HG03354 (cell line): ENCODE results near the gene ZSCAN5A.
"Not testable (repeated sequence)": the region's sequence is repeated elsewhere in the genome, so short reads cannot be mapped to it uniquely, and the experiment has no call there.

Source experiments
- ATAC-seq: cut with Tn5 transposase; IDR thresholded peaks from one replicate; pipeline ENCODE4 v1.9.1; 2021; ENCODE audit warnings: mild to moderate bottlenecking; ENCODE audit not compliant: unreplicated experiment, poor library complexity, severe bottlenecking

The ZSCAN5A gene

DNA sequence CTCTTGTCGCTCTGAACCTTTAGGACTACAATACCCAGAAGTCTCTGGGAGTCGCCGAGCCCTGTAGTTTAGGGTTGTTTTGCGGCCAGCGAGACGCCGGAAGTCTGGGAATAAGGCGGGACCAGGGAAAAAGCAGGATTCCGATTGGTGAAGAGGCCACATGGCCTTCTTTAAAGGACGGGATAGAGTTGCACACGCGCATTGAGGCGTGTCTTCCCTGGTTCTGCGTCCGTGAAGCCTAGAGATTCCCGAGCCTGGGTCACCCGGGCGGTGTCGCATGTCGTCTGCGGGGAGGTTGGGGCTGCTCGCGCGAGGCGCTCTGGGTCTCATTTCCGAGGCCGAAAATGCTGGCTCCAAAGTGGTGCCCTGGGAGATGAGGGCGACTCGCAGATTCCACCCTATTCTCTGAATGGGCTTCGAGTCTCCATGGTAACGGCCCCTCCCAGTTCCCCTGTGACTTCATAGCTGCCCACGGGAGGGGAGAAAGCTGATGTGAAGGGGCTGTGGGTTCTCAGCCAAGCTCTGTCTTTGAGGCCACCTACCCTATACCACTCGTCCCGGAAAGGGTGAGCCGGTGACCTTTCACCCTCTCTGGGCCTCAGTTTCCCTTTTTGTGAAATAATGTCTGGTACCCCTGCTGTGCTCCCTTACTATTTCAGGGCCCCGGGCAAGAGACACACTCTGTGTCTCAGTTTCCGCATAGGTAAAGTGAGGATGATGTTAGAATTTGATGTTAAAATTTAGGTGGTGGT lies 614 bp upstream of the ZSCAN5A start:
- ATAC-seq, result peak; percentile 80

DNA sequence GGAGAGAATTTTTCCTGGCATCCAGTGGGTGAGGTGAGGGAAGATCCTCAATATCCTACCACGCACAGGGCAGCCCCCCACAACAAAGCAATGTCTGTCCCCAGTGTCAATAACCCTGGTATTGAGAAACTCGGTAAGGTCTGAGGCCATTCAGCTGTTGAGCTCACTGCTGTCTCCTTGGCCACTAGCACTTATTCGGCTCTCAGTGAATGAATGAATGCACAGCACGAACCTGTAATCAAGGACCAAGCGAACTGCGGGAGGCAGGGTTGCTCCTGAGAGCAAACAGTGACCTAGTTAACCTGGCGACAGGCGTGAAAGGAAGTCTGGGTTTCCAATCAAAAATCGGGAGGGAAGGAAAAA lies 640 bp downstream of the ZSCAN5A start:
- peak; percentile 15 for ATAC-seq

DNA sequence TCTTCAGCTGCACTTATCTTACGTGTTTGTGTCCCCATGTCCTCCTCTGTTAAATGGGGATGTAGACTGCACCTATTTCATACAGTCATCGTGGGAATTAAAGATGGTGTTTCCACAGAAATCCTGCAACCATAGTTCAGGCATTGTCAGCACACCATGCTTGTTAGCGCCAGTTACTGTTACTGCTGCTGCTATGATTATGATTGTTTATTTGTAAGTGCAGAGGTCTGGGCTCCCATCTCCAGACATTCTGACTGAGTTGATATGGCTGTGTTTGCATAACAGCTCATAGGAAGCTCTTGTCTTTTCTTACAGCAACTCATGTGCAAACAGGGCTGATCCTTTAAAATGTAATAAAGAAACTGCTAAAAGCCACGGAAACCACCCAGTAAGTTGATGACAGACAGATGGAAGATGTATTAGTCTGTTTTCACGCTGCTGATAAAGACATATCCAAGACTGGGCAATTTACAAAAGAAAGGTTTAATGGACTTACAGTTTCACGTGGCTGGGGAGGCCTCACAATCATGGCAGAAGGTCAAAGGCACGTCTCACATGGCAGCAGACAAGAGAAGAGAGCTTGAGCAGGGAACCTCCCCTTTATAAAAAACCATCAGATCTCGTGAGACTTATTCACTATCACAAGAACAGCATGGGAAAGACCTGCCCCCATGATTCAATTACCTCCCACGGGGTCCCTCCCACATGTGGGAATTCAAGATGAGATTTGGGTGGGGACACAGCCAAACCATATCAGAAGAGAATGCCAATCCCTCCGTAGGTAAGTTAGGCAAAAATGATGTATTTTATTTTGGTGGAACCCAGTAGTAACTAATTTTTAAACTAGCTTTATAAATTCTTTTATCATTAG lies 1.6 kb downstream of the ZSCAN5A start:
- ATAC-seq, result no peak

DNA sequence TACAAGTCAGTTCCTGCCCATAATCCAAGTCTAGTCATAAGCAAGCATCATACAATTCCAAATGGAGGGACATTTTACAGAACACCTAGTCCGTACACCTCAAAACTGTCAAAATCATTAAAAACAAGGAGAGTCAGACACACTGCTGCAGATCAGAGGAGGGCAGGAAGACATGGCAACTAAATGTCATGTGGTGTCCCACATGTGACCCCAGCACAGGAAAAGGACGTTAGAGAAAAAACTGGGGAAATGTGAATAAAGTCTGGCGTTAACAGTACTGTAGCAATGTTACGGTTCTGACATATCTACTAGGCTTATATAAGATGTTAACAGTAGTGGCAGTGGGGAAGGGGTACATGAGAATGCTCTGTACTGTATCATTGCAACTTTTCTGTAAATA lies 2.3 kb downstream of the ZSCAN5A start:
- no peak for ATAC-seq

DNA sequence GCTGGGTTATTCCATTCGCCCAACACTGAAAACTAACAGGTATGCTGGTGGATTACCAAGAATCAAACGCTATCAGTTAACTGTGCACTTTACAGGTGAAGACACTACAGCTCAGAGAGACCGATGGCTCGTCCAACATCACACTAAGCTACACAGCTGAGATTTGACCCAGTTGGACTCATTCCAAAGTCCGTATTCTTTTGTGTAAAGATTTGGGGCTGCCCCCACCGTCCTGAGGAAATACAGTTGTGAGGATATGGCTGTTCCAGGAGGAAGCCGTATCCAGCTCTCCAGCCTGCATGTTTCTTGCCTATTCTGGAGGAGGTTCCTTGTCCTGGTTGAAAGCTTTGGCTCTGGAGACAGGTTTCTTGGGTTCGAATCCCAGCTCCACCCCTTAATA lies 4.2 kb downstream of the ZSCAN5A start:
- no peak for ATAC-seq

DNA sequence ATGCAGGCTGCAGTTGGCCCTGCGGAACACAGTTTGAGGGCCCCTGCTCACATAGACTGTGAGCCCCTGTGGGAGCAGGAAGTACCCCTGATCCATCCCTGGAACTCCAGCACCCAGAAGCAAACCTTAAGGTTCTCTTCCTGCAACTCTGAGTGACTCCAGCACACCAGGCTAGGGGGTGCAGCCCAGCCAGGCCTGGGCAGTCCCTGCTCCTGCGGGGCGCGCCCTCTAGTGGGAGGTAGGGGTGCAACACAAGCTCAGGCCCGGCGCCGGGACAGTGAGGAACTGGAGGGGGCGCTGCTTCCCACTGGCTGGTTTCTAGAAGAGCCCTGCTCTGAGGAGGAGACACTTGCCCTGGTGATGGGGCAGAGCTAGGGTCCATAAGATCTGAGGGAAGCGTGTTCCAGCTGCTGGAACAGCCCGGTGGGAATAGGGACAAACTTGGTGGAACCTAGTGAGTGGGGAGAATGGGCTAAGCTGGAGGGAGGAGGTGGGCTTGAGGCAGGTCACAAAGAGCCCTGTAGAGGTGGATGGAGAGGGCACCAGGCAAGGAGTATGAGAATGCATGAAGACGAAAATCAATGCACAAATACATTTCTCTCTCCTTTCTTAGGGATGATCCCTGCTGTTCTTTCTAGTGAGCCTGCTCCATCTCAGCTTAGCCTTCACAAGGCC lies 5.0 kb downstream of the ZSCAN5A start:
- peak; percentile 47 for ATAC-seq

DNA sequence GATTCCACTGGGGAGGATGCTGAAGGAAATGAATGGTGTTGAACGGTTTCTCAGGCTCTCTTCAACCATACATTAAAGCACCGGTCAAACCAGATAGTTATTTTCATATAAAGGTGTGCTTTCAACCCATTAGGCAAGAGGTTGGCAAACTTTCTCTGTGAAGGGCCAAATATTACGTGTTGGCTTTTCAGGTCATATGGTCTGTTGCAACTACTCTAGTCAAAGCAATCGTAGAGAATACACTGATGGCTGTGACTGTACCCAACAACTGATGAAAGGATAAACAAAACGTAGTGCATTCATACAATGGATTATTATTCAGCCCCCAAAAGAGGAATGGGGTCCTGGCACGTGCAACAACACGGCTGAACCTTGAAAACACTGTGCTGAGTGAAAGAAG lies 5.8 kb downstream of the ZSCAN5A start:
- ATAC-seq, result no peak

DNA sequence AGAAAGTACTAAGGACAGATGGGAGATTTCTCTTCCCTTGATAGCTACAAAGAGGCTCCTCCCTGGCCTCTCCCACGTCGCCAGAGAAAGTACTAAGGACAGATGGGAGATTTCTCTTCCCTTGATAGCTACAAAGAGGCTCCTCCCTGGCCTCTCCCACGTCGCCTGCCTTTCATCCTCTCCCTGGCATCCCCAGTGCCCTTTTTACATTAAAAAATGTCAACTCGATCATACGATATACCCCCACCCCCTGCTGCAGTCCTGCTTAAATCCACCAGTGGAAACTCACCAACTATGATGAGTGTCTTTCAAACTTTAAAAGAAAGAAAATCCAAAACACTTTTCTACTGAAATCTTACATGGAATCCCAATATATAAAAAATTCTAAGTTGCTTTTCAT lies 7.6 kb downstream of the ZSCAN5A start:
- ATAC-seq, result not testable (repeated sequence)

DNA sequence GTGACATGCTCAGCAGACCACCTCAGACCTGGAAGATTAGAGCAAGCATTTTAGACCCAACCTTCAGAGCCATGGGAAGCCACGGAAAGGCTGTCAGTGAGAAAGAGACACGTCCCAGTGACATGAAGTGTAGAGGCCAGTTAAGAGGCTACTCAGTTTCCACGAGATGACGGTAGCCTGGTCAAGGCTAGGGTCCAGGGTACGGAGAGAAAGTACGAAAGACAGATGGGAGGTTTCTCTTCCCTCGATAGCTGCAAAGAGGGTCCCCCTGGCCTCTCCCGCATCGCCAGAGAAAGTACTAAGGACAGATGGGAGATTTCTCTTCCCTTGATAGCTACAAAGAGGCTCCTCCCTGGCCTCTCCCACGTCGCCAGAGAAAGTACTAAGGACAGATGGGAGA lies 8.6 kb downstream of the ZSCAN5A start:
- ATAC-seq, result no peak

DNA sequence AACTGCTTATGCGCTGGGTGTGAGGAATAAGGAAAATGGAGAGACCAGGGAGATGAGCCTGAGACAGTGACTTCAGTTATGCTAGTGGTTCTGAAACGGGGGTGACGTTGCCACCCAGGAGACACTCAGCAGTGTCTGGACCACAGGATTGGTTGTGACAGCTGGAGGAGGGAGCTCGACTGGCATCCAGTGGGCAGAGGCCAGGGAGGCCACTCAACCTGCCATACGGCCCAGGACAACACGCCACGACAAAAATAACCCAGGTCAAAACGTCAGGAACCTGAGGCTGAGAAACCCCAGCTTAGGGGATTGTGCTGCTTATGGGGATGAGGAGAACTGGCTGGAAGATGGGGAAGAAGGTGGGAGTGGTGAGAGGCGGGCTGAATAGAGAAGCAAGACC lies 10.4 kb downstream of the ZSCAN5A start:
- no peak for ATAC-seq

DNA sequence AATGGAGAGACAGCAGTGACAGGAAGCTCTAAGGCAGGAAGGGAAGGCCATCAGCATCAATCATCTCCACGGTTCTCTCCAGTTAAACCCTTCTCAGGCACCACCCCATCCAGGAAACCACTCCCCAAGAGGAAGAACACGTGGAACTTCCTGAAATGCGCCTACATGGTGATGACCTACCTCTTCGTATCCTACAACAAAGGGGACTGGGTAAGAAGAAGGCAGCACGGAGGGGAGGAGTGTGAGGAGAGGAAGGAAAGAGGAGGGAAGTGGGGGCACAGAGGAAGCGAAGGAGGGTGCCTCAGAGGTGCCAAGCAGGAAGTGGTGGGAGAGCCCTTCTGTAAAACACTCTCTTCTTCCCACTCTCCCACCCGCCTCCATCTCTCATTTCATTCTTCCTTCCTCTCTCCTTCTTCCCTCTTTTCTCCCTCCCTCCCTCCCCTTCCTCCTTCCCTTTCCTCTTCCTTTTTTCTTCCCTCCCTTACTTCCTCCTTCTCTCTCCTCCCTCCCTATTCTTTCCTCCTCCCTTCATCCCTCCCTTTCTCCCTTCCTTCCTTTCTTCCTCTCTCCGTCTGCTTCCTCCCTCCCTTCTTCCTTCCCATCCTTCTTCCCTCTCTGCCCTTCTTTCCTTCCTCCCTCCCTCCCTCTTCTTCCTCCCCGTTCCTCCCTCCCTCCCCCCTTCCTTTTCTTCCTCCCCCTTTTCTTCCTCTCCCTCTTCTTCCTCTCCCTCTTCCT lies 12.6 kb downstream of the ZSCAN5A start:
- no peak for ATAC-seq

DNA sequence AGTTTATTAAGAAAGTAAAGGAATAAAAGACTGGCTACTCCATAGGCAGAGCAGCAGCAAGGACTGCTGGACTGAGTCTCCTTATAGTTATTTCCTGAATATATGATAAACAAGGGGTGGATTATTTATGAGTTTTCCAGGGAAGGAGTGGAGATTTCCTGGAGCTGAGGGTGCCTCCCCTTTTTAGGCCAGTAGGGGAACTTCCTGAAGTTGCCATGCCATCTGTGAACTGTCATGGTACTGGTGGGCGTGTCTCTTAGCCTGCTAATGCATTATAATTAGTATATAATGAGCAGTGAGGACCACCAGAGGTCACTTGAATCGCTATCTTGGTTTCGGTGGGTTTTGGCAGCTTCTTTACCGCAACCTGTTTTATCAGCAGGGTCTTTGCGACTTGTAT lies 13.5 kb downstream of the ZSCAN5A start:
- no peak for ATAC-seq

DNA sequence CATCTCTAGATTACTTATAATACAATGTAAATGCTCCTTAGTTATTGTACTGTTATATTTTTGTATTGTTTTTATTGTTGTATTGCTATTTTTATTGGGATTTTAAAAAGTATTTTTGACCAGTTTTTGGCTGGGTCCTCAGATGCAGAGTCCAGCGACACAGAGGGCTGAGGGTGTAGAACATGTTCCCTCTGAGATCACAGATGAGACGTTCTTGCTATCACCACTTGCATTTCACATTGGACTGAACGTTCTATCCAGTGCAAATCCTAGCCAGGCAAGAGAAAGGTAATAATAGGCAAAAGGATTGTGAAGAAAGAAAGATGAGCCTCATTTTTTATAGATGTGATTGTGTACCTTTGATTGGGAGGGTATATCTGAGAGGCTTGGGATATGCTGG lies 15.0 kb downstream of the ZSCAN5A start:
- no peak for ATAC-seq

DNA sequence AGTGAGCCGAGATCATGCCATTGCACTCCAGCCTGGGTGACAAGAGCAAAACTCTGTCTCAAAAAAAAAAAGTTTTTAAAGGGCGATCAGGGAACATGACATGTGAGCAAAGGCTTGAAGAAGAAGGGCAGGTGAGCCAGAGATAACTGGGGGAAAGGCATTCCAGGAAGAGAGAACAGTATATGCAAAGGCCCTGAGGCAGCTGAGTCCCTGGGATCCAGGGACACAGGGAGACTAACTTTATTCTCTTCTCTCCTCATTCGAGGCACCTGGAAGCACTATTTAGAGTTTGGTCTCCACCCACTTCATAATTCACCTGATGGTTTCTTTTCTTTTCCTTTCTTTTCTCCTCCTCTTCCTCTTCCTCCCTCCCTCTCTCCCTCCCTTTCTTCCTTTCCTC lies 17.6 kb downstream of the ZSCAN5A start:
- ATAC-seq, result no peak

DNA sequence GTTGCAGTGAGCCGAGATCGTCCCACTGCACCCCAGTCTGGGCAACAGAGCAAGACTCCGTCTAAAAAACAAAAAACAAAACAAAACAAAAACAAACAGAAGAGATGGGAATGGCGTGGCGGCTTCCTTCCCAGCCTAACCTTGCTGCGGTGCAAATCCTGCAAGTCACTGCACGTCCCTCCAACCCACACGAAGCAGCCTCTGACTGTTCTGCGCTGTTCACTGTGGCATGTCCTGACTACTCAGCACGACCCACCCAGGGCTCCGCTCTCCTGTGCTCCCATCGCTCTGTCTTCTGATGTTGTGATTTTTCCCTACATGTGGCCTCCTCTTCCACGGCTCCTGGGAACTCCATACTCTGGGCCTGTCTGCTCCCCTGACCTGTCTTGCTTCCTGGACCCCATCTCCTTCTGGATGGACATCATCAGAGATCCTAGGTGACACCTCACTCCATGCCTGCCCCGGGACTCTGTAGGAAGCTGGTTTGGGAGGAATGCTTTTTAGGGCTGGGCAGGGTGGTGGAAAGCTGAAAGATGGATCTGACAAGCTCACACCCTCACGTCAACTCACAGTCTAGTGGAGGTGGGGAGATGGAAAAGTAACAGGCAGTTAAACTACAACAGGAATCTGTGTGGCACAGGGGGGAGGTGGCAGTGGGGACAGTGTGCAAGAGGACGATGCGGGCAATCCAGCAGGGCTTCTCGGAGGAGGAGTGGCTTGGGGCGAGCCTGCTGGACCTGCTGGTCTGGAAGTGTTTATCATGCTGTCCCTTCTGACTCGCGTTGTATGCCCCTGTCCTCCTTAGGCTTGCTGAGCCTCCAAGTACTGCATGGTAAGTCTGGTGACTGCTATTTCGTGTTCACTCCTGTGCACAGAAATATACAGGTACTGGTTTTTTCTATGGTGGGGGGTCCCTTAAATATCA lies 18.8 kb downstream of the ZSCAN5A start:
- no peak for ATAC-seq

DNA sequence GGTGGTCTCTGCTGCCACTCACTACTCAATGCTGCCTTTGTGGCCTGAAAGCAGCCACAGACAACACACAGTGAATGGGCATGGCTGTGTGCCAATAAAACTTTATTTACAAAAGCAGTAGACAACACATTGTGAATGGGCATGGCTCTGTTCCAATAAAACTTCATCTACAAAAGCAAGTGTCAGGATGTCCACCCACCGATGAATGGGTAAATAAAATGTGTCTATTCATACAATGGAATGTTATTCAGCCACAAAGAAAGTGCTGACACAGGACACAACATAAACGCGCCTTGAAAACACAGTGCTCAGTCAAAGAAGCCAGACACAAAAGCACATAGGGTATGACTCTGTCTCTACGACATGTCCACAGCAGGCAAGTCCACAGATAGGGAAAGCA lies 20.1 kb downstream of the ZSCAN5A start:
- no peak for ATAC-seq

DNA sequence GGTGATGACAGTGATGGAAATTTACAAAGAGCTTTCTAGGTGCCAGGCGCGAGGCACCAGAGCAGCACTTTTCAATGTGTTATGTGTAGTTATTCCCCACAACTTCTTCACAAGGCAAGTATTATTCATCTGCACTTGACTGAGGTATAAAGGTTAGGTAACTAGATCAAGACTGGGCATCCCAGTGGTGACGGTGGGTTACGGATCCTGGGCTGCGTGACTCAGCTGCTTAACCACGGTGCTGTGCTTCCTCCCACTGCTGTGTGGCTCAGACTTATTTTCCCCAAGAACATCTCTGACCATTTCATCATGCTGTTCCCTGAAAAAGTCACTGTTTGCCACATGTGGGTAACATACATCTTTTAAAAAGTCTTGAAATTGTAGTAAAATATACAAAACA lies 22.8 kb downstream of the ZSCAN5A start:
- ATAC-seq, result no peak

DNA sequence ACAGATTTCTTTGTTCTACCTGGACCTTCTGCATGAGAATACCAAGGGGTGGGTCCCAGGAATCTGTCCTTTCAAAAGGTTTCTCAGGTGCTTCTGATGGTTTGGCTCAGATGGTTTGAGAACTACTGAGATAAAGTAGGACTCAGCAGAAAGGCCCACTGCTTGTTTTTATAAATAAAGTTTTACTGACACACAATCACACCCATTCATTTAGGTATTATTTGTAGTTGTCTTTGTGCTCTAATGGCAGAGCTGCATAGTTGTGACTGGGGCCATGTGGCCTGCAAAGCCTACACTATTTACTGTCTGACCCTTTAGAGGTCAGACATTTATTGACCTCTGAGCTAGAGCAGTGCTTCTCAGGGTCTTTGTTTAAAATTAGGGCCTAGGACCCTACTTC lies 24.5 kb downstream of the ZSCAN5A start:
- no peak for ATAC-seq

DNA sequence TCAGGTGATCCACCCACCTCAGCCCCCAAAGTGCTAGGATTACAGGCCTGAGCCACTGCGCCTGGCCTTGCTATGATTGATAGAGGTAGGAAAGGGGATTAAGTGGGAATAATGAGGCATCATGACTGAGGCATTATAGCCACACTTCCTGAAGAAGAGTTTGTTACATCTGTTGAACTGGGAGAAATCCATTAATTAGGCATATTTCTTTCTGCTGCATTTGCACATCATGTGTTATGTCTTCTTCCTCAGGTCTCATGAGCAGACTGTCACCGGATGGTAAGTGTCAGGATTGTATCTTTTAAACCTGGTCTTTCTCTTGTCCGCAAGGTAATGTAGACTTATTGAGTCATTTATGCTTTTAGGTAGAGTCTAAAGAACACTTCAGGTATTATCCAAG lies 29.9 kb downstream of the ZSCAN5A start:
- ATAC-seq, result no peak
